ENCODE measurements around the gene TPBG. TPM values are rescaled to one million over a fixed set of nuclear protein-coding genes. Genes with fewer than 3 reads are reported as not detected.

Gene TPBG, protein sequence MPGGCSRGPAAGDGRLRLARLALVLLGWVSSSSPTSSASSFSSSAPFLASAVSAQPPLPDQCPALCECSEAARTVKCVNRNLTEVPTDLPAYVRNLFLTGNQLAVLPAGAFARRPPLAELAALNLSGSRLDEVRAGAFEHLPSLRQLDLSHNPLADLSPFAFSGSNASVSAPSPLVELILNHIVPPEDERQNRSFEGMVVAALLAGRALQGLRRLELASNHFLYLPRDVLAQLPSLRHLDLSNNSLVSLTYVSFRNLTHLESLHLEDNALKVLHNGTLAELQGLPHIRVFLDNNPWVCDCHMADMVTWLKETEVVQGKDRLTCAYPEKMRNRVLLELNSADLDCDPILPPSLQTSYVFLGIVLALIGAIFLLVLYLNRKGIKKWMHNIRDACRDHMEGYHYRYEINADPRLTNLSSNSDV
- total RNA-seq (2022; extraction: Qiagen RNA extraction; ENCODE audit: low read depth) = 42.7 to 58.5 TPM (median 56.0 TPM) in 5 replicates

DNA sequence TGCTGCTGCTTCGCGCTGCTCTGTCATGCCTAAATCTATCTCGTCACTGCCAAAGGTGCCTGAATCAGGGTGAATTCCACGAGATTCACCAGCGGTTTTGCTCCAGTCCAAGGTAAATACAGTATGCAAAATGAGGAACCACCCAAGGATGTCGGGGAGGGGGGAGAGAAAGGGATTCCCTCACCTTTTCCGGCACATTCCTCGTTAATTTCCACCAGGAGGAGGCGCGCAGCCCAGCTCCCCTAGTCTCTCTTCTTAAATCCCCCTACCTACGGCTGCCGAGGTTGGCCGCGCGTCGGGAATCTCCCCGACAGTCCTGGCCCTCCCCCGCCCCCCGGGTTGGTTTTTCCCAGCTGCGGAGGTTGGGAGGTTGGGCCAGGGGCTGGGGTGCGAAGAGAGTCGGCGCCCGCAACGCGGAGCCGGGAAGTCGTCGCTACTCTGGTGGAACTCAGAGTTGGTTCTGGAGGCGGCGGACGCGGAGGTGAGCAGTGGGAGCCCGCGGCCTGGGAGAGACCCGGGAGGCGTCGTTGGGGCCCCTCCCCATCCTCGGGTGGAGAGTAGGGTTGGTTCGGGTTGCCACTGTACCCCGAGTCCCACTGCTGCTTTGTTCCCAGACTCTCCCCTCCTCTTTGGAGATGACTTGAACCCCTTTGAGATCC, at the start of gene TPBG:
TSS of gene TPBG (plus strand) at position 390 of the 659 bp plus-strand sequence. CDS start 1,145 bp downstream, outside the sequence.

Other genes with a start within 250 kb of the TPBG start
- 34.0 to 49.7 TPM (median 40.8 TPM) in 5 replicates for gene IBTK, start 116.1 kb upstream of the TPBG start, total RNA-seq (2022; extraction: Qiagen RNA extraction; ENCODE audit: low read depth)